DOHH2 (cell line): ENCODE data around the gene NME3.

Experiments used
- H3F3A ChIP-seq: fragments of 200-600 bp; sonication (generic), shearing (Covaris generic); 2 replicates; pipeline ENCODE4 v1.6.0; 2016; ENCODE audit warnings: antibody characterized with exemption, mild to moderate bottlenecking; ENCODE audit not compliant: control insufficient read depth, insufficient read depth
- H3K27ac ChIP-seq: fragments of 200-600 bp; sonication (generic); 2 replicates; pipeline ENCODE4 v1.5.1; 2014; ENCODE audit warnings: low read depth, mild to moderate bottlenecking, low read length, moderate library complexity
- H3K27me3 ChIP-seq: fragments of 200-600 bp; sonication (generic); 2 replicates; pipeline ENCODE4 v1.6.1; 2014; ENCODE audit warnings: mild to moderate bottlenecking, low read length, mixed read lengths; ENCODE audit not compliant: control insufficient read depth
- H3K36me3 ChIP-seq: fragments of 200-600 bp; sonication (generic); 2 replicates; pipeline ENCODE4 v1.6.1; 2014; ENCODE audit warnings: mild to moderate bottlenecking, low read length, moderate library complexity, mixed read lengths; ENCODE audit not compliant: control insufficient read depth
- H3K4me1 ChIP-seq: fragments of 200-600 bp; sonication (generic); 2 replicates; pipeline ENCODE4 v1.6.1; 2014; ENCODE audit warnings: mild to moderate bottlenecking, low read length, mixed read lengths; ENCODE audit not compliant: control insufficient read depth
- H3K4me2 ChIP-seq: fragments of 200-600 bp; sonication (generic); 2 replicates; pipeline ENCODE4 v1.6.0; 2014; ENCODE audit warnings: mild to moderate bottlenecking, low read length, moderate library complexity
- H3K4me3 ChIP-seq: fragments of 200-600 bp; sonication (generic); 2 replicates; pipeline ENCODE4 v1.5.1; 2014; ENCODE audit warnings: mild to moderate bottlenecking, low read length, mixed read lengths
- H3K79me2 ChIP-seq: fragments of 200-600 bp; sonication (generic); 2 replicates; pipeline ENCODE4 v1.6.1; 2014; ENCODE audit warnings: mild to moderate bottlenecking, low read length, mixed read lengths; ENCODE audit not compliant: control insufficient read depth
- H3K9me2 ChIP-seq: fragments of 200-600 bp; sonication (generic); replicated peaks from 2 replicates; pipeline ENCODE4 v1.6.1; 2014; ENCODE audit warnings: mild to moderate bottlenecking, low read length, mixed read lengths; ENCODE audit not compliant: control insufficient read depth
- H3K9me3 ChIP-seq: fragments of 200-600 bp; sonication (generic); 2 replicates; pipeline ENCODE4 v1.6.1; 2014; ENCODE audit warnings: antibody characterized with exemption, low read length, mixed read lengths; ENCODE audit not compliant: control insufficient read depth, insufficient read depth
- H4K20me1 ChIP-seq: fragments of 200-600 bp; sonication (generic); 2 replicates; pipeline ENCODE4 v1.6.0; 2014; ENCODE audit warnings: low read depth, mild to moderate bottlenecking, antibody characterized with exemption, low read length, moderate library complexity; ENCODE audit not compliant: control insufficient read depth, insufficient read depth
- CTCF ChIP-seq: fragments of 200-600 bp; sonication (generic); IDR thresholded peaks from one replicate; pipeline ENCODE4 v1.5.1; 2014; ENCODE audit warnings: antibody characterized with exemption, mild to moderate bottlenecking, low read depth, low read length; ENCODE audit not compliant: poor library complexity, severe bottlenecking
- EZH2phosphoT487 ChIP-seq: fragments of 200-600 bp; sonication (generic); IDR thresholded peaks from 2 replicates; pipeline ENCODE4 v1.6.1; 2017; ENCODE audit warnings: borderline replicate concordance, mild to moderate bottlenecking, antibody characterized with exemption, low read length, moderate library complexity, mixed read lengths

NME3 gene

GRCh38 chr16:1763521-1764511 lies 7.5 kb downstream of the NME3 start:
- H3K27ac ChIP-seq = no peak overlapping the region
- peak; percentile 12 for TF ChIP-seq CTCF
- no peak for TF ChIP-seq EZH2phosphoT487
- H3K9me3 ChIP-seq = no peaks in the 10 kb centered on the region
- no peaks in the 10 kb centered on the region; the same call in 1 of the 2 replicates for H3F3A ChIP-seq
- H3K4me1 ChIP-seq = no peaks in the 10 kb centered on the region
- H3K27me3 ChIP-seq = no peaks in the 10 kb centered on the region
- H3K4me2 ChIP-seq = no peak overlapping the region
- no peaks in the 10 kb centered on the region for H3K9me2 ChIP-seq
- H3K36me3 ChIP-seq = peaks cover 82% of the 10 kb centered on the region
- H3K79me2 ChIP-seq = no peaks in the 10 kb centered on the region
- H4K20me1 ChIP-seq = no peaks in the 10 kb centered on the region
- H3K4me3 ChIP-seq = no peak overlapping the region

GRCh38 chr16:1762879-1763520 lies 8.3 kb downstream of the NME3 start:
- H3K9me2 ChIP-seq = no peaks in the 10 kb centered on the region
- H3K27ac ChIP-seq = no peak overlapping the region
- no peak for TF ChIP-seq EZH2phosphoT487
- no peak for TF ChIP-seq CTCF
- no peaks in the 10 kb centered on the region for H3K79me2 ChIP-seq
- H3K4me1 ChIP-seq = no peaks in the 10 kb centered on the region
- no peaks in the 10 kb centered on the region for H4K20me1 ChIP-seq
- H3K4me3 ChIP-seq = no peak overlapping the region
- H3F3A ChIP-seq = no peaks in the 10 kb centered on the region
- H3K9me3 ChIP-seq = no peaks in the 10 kb centered on the region
- peaks cover 74% of the 10 kb centered on the region for H3K36me3 ChIP-seq
- no peak overlapping the region for H3K4me2 ChIP-seq
- H3K27me3 ChIP-seq = no peaks in the 10 kb centered on the region

DNA sequence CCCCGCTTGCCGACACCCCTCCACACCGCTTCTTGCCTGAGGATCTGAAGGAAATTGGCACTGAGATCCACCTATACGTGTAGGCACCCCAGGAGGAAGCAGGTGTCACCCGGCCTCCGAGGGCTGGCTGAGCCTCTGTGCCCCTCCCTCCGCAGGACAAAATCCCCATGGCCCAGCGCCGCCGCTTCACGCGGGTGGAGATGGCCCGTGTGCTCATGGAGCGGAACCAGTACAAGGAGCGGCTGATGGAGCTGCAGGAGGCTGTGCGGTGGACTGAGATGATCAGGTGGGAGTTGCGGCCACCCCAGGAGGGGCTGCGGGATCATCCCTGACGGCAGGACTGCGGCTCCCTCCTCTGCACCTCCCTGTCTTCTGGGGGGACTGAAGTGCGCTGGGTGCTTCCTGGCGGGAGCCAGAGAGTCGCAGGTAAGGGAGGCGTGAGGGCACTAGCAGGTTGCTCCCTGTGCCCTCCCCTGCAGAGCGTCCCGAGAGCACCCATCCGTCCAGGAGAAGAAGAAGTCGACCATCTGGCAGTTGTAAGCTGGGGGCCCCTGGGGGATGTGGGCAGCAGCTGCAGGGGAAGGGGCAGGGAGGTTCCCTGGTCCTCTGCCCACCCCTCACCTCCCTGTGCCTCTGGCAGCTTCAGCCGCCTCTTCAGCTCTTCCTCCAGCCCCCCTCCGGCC lies 9.0 kb downstream of the NME3 start:
- no peaks in the 10 kb centered on the region for H3K9me3 ChIP-seq
- no peaks in the 10 kb centered on the region for H3K27me3 ChIP-seq
- no peaks in the 10 kb centered on the region for H3K9me2 ChIP-seq
- H3K4me3 ChIP-seq = no peak overlapping the region
- no peaks in the 10 kb centered on the region for H3F3A ChIP-seq
- H3K36me3 ChIP-seq = peaks cover 70% of the 10 kb centered on the region
- H3K4me1 ChIP-seq = no peaks in the 10 kb centered on the region
- H4K20me1 ChIP-seq = no peaks in the 10 kb centered on the region
- H3K79me2 ChIP-seq = no peaks in the 10 kb centered on the region
- TF ChIP-seq CTCF = no peak
- TF ChIP-seq EZH2phosphoT487 = no peak
- no peak overlapping the region for H3K27ac ChIP-seq
- H3K4me2 ChIP-seq = no peak overlapping the region
